Prostate gland (tissue), 2 donors: ENCODE data around the gene GEMIN7. TPM values are rescaled to one million over a fixed set of nuclear protein-coding genes. Genes with fewer than 3 reads are reported as not detected.

Source experiments
- DNase-seq: peaks from one replicate; pipeline ENCODE4 v3.0.0-alpha.2; 2019; ENCODE audit warnings: low spot score
- H3K27ac ChIP-seq, 2 donors: fragments of 200-600 bp; sonication (generic); 2 replicates each; pipeline ENCODE4 v1.5.1; 2017 to 2019
- H3K27me3 ChIP-seq: fragments of 200-600 bp; sonication (generic); replicated peaks from 2 replicates; pipeline ENCODE4 v1.5.1; 2019; ENCODE audit not compliant: insufficient read depth
- H3K36me3 ChIP-seq, 2 donors: fragments of 200-600 bp; sonication (generic); 1 replicate in 1 of 2; 2 replicates in 1 of 2; pipeline versions ENCODE4 v1.5.1 to v1.8.1; 2017 to 2019
- H3K4me1 ChIP-seq: fragments of 200-600 bp; sonication (generic); replicated peaks from 2 replicates; pipeline ENCODE4 v1.5.1; 2019
- H3K4me3 ChIP-seq, 2 donors: fragments of 200-600 bp; sonication (generic); 2 replicates each; pipeline ENCODE4 v1.5.1; 2017 to 2019
- H3K9me3 ChIP-seq: fragments of 200-600 bp; sonication (generic); 2 replicates; pipeline ENCODE4 v1.5.1; 2017
- CTCF ChIP-seq, 4 experiments: fragments of 200-600 bp in 2 of 4; fragments of 450-650 bp in 2 of 4; sonication (generic) in 2 of 4; IDR thresholded peaks; 1 replicate in 3 of 4; 2 replicates in 1 of 4; pipeline ENCODE4 v1.5.1; 2016 to 2019; ENCODE audit warnings: antibody characterized with exemption in 4 of 4, mild to moderate bottlenecking in 2 of 4, moderate library complexity in 2 of 4
- POLR2A ChIP-seq: fragments of 450-650 bp; IDR thresholded peaks from one replicate; pipeline ENCODE4 v1.6.1; 2016; ENCODE audit warnings: antibody characterized with exemption, mild to moderate bottlenecking
- POLR2AphosphoS5 ChIP-seq: sonication (generic); formaldehyde crosslinking; IDR thresholded peaks from one replicate; pipeline ENCODE4 v1.6.1; 2017; ENCODE audit warnings: antibody characterized with exemption
- WGBS: methylation state at CpG from one replicate; pipeline ENCODE4 v1.1.5; 2018; 5-methylcytosine and 5-hydroxymethylcytosine counted together
- intact Hi-C: fragments of 100-400 bp; cut with DNase I; formaldehyde crosslinking; loops from one replicate; pipeline ENCODE4 v1.14.2; 2022
- total RNA-seq, 2 donors: library from RNA; depleted of rRNA; stranded (reverse); fragments of >200 nt; gene quantifications; one replicate each; pipeline ENCODE4 v1.1.0, GENCODE V29; 2016

The GEMIN7 gene
- total RNA-seq, 2 donors from 2014 or later: 13.9 to 41.0 TPM

GRCh38 chr19:45135176-45135885 is 56.3 kb downstream of the GEMIN7 start:
- Histone ChIP-seq H3K4me1 (no peaks in the 10 kb centered on the region), H3K4me3 (no peak overlapping the region), H3K36me3 (no peaks in the 10 kb centered on the region), H3K27me3 (no peaks in the 10 kb centered on the region), H3K9me3 (no peaks in the 10 kb centered on the region), H3K27ac (no peak overlapping the region)
- DNase-seq: no peak
- TF ChIP-seq POLR2AphosphoS5: no peak
- intact Hi-C loops: no loop called here
- WGBS: 94% methylated on average over 21 of the region's 21 CpGs

- H3K27me3 ChIP-seq: no peaks in the 10 kb centered on the region
- TF ChIP-seq POLR2AphosphoS5 (no peak), POLR2A (no peak), CTCF (IDR thresholded peaks at IDR 0.05) (no peak)
- DNase-seq: no peak
- no peak overlapping the region for H3K27ac ChIP-seq
- no peaks in the 10 kb centered on the region for H3K9me3 ChIP-seq
- no peaks in the 10 kb centered on the region for H3K36me3 ChIP-seq
- WGBS: 75% methylated on average over 12 of the region's 12 CpGs
- no peak overlapping the region for H3K4me3 ChIP-seq
- no peaks in the 10 kb centered on the region for H3K4me1 ChIP-seq
- intact Hi-C loops: no loop called here
Measured at GRCh38 chr19:45136507-45137178, 57.6 kb downstream of the GEMIN7 start.

GRCh38 chr19:45137179-45137761 is 58.2 kb downstream of the GEMIN7 start:
- H3K36me3 ChIP-seq: peaks cover 0 to 4% of the 10 kb centered on the region in 2 donors
- H3K27ac ChIP-seq: no peak overlapping the region
- H3K4me1 ChIP-seq: no peaks in the 10 kb centered on the region
- no peak for TF ChIP-seq CTCF (IDR thresholded peaks at IDR 0.05)
- TF ChIP-seq POLR2A: no peak
- no peak for TF ChIP-seq POLR2AphosphoS5
- intact Hi-C loops: no loop called here
- H3K9me3 ChIP-seq: no peaks in the 10 kb centered on the region
- H3K4me3 ChIP-seq: no peak overlapping the region
- 67% methylated on average over 17 of the region's 17 CpGs for WGBS
- no peak for DNase-seq
- H3K27me3 ChIP-seq: no peaks in the 10 kb centered on the region

GRCh38 chr19:45138303-45138751 is 59.3 kb downstream of the GEMIN7 start:
- Histone ChIP-seq H3K27ac (no peak overlapping the region), H3K4me1 (no peaks in the 10 kb centered on the region), H3K9me3 (no peaks in the 10 kb centered on the region), H3K36me3 (peaks cover 0 to 9% of the 10 kb centered on the region in 2 donors), H3K27me3 (no peaks in the 10 kb centered on the region), H3K4me3 (no peak overlapping the region)
- intact Hi-C loops: no loop called here
- WGBS: 64% methylated on average over 5 of the region's 11 CpGs
- no peak for TF ChIP-seq CTCF (IDR thresholded peaks at IDR 0.05)
- DNase-seq: no peak

GRCh38 chr19:45139286-45140143 is 60.5 kb downstream of the GEMIN7 start:
- H3K27ac ChIP-seq: no peak overlapping the region
- intact Hi-C loops: no loop called here
- no peaks in the 10 kb centered on the region for H3K27me3 ChIP-seq
- no peaks in the 10 kb centered on the region for H3K9me3 ChIP-seq
- WGBS: 89% methylated on average over 24 of the region's 24 CpGs
- H3K4me3 ChIP-seq: no peak overlapping the region
- H3K36me3 ChIP-seq: peaks cover 0 to 10% of the 10 kb centered on the region in 2 donors
- DNase-seq: no peak
- no peaks in the 10 kb centered on the region for H3K4me1 ChIP-seq
- TF ChIP-seq POLR2AphosphoS5: no peak
- no peak for TF ChIP-seq POLR2A
- TF ChIP-seq CTCF (IDR thresholded peaks at IDR 0.05): no peak
